GM12878 (cell line): ENCODE measurements around the gene IFT22. TPM values are rescaled to one million over a fixed set of nuclear protein-coding genes. Genes with fewer than 3 reads are reported as not detected.
"Not testable (repeated sequence)": the region's sequence is repeated elsewhere in the genome, so short reads cannot be mapped to it uniquely, and the experiment has no call there.

Experiments used
- ATAC-seq: fragments of 200-7000 bp; cut with Tn5 transposase; 3 replicates; pipeline ENCODE4 v1.9.1; 2020; ENCODE audit warnings: mild to moderate bottlenecking, moderate library complexity
- BruUV-seq: library from RNA; stranded (reverse); fragments of 400-500 nt; replicated peaks from 2 replicates; lab custom pipeline; 2021; lab: Mats Ljungman, UMichigan
- CTCF ChIA-PET: fragments of 300-600 bp; sonication (Branson Sonifier 250); formaldehyde crosslinking; extraction: SDS; loops from one replicate; lab custom pipeline; 2021; ENCODE audit warnings: inconsistent platforms; lab: Yijun Ruan, JAX
- POLR2A ChIA-PET: fragments of 350-600 bp; formaldehyde crosslinking; extraction: SDS; loops from one replicate; lab custom pipeline; 2021; ENCODE audit warnings: inconsistent platforms; lab: Charles Lee
- RAD21 ChIA-PET: fragments of 300-600 bp; sonication (Branson Sonifier 250); formaldehyde crosslinking; loops from one replicate; lab custom pipeline; 2023; ENCODE audit warnings: antibody characterized with exemption; ENCODE audit not compliant: unreplicated experiment; lab: Charles Lee
- SMC1A ChIA-PET: fragments of 300-600 bp; sonication (Branson Sonifier 250); formaldehyde crosslinking; loops from one replicate; lab custom pipeline; 2023; ENCODE audit not compliant: unreplicated experiment, uncharacterized antibody; lab: Charles Lee
- DNase-seq: peaks from one replicate; pipeline ENCODE4 v3.0.0-alpha.2; 2011; ENCODE audit warnings: low read depth, low spot score
- FAIRE-seq: peaks from 3 replicates; lab custom pipeline; 2011; peaks lifted over from hg19 to GRCh38; lab: Jason Lieb, UNC
- H2AFZ ChIP-seq: 2 replicates; pipeline ENCODE4 v1.6.0; 2011; ENCODE audit warnings: low read depth, low read length, control low read depth; ENCODE audit not compliant: control insufficient read depth
- H3K27ac ChIP-seq: 2 replicates; pipeline ENCODE4 v1.5.1; 2011; ENCODE audit warnings: control low read depth; ENCODE audit not compliant: control insufficient read depth, insufficient read depth
- H3K27me3 ChIP-seq, 2 experiments: replicated peaks in 1 of 2; 2 replicates each; pipeline versions ENCODE4 v1.6.0 to v1.6.1; 2011; ENCODE audit warnings: low read length in 1 of 2; ENCODE audit not compliant: control insufficient read depth in 2 of 2, insufficient read depth in 2 of 2
- H3K36me3 ChIP-seq, 2 experiments: 2 replicates each; pipeline ENCODE4 v1.5.1; 2011; ENCODE audit warnings: low read length in 1 of 2; ENCODE audit not compliant: control insufficient read depth in 2 of 2, insufficient read depth in 2 of 2
- H3K4me1 ChIP-seq: 2 replicates; pipeline ENCODE4 v1.6.1; 2011; ENCODE audit warnings: mild to moderate bottlenecking, low read length, moderate library complexity, mixed read lengths; ENCODE audit not compliant: control insufficient read depth, insufficient read depth
- H3K4me2 ChIP-seq: 2 replicates; pipeline ENCODE4 v1.6.0; 2011; ENCODE audit warnings: control low read depth; ENCODE audit not compliant: control insufficient read depth, insufficient read depth
- H3K4me3 ChIP-seq: fragments of 200-600 bp; sonication (generic); 2 replicates; pipeline ENCODE4 v1.5.1; 2016
- H3K79me2 ChIP-seq: 2 replicates; pipeline ENCODE4 v1.6.0; 2011; ENCODE audit warnings: low read length; ENCODE audit not compliant: control insufficient read depth, insufficient read depth
- H3K9ac ChIP-seq: 2 replicates; pipeline ENCODE4 v1.8.0; 2011; ENCODE audit warnings: low read length, control low read depth, mixed read lengths; ENCODE audit not compliant: control insufficient read depth, insufficient read depth
- H3K9me3 ChIP-seq: replicated peaks from 3 replicates; pipeline ENCODE4 v1.5.1; 2011; ENCODE audit warnings: mild to moderate bottlenecking, low read length; ENCODE audit not compliant: control insufficient read depth, insufficient read depth
- H4K20me1 ChIP-seq: 2 replicates; pipeline ENCODE4 v1.6.0; 2011; ENCODE audit not compliant: control insufficient read depth, insufficient read depth
- CREM ChIP-seq: IDR thresholded peaks from 2 replicates; pipeline ENCODE4 v1.6.1; 2014; ENCODE audit warnings: antibody characterized with exemption, low read depth
- FOS ChIP-seq: IDR thresholded peaks from 3 replicates; pipeline ENCODE4 v1.6.1; 2011; ENCODE audit warnings: borderline replicate concordance; ENCODE audit not compliant: insufficient read length; ENCODE audit errors: extremely low read depth
- IKZF1 ChIP-seq: fragments of 450-650 bp; conservative IDR thresholded peaks from 2 replicates; pipeline ENCODE4 v1.6.1; 2017; ENCODE audit warnings: antibody characterized with exemption, mild to moderate bottlenecking
- MEF2B ChIP-seq: fragments of 450-650 bp; IDR thresholded peaks from 2 replicates; pipeline ENCODE4 v1.6.1; 2018; ENCODE audit warnings: mild to moderate bottlenecking, moderate library complexity; ENCODE audit not compliant: partially characterized antibody, poor library complexity, severe bottlenecking
- PAX8 ChIP-seq: fragments of 450-650 bp; IDR thresholded peaks from 2 replicates; pipeline ENCODE4 v1.6.1; 2017; ENCODE audit warnings: mild to moderate bottlenecking, moderate library complexity
- SIX5 ChIP-seq: IDR thresholded peaks from 2 replicates; pipeline ENCODE4 v1.6.1; 2011; ENCODE audit warnings: mild to moderate bottlenecking, low read depth, low read length, moderate library complexity; ENCODE audit not compliant: severe bottlenecking
- SMARCA5 ChIP-seq: fragments of 450-650 bp; IDR thresholded peaks from 2 replicates; pipeline ENCODE4 v1.6.1; 2017; ENCODE audit warnings: mild to moderate bottlenecking
- SP1 ChIP-seq: IDR thresholded peaks from one replicate; pipeline ENCODE4 v1.6.1; 2011; ENCODE audit warnings: low read depth, low read length
- SREBF1 ChIP-seq: IDR thresholded peaks from 2 replicates; pipeline ENCODE4 v1.6.1; 2012; ENCODE audit warnings: mild to moderate bottlenecking, low read length
- WGBS: methylation state at CpG from one replicate; pipeline ENCODE4 v1.1.6; 2016; ENCODE audit warnings: low lambda C conversion rate; ENCODE audit not compliant: insufficient replicate concordance, insufficient coverage; ENCODE audit errors: missing lambda C conversion rate; 5-methylcytosine and 5-hydroxymethylcytosine counted together
- in situ Hi-C: fragments of 300-500 bp; cut with MboI; formaldehyde crosslinking; loops from 9 replicates; pipeline ENCODE4 v1.14.3; 2018; ENCODE audit warnings: mixed read lengths
- intact Hi-C: fragments of 100-400 bp; cut with micrococcal nuclease; formaldehyde crosslinking; loops from one replicate; pipeline ENCODE4 v1.14.2; 2022; ENCODE audit not compliant: unreplicated experiment
- polyA plus RNA-seq, 11 experiments: library from polyadenylated mRNA; depleted of rRNA in 4 of 11; unstranded in 6 of 11; stranded (reverse) in 5 of 11; fragments of >200 nt; fragmentation: Nextera tagmentation in 4 of 11; fragmentation: Illumina TruSeq in 1 of 11; extraction: Ambion mirVana in 4 of 11; extraction: Trizol in 1 of 11; gene quantifications; 1 replicate in 1 of 11; 2 replicates in 10 of 11; pipeline versions ENCODE4 v1.2.1 to v1.2.3, GENCODE V29; 2011 to 2016; ENCODE audit warnings: inconsistent platforms in 2 of 11, missing spikeins in 2 of 11, low read depth in 1 of 11
- total RNA-seq, 4 experiments: library from RNA; depleted of rRNA in 3 of 4; stranded (reverse); fragments of >200 nt in 3 of 4; fragmentation: Illumina TruSeq in 1 of 4; extraction: Trizol in 1 of 4; gene quantifications; 2 replicates each; pipeline versions ENCODE4 v1.2.1 to v1.2.3, GENCODE V29; 2013 to 2021

The IFT22 gene
- total and polyA plus RNA-seq, 10 of the 15 experiments (the other 5 are each of a cell fraction or from before 2014, with no cell fraction given) = 10.1 to 25.7 (median 19.0) TPM

- WGBS = 57% methylated on average over 6 of the region's 6 CpGs
These were observed 34.6 kb downstream of the IFT22 start for GRCh38 chr7:101287032-101287431.

GRCh38 chr7:101285880-101286279, 35.7 kb downstream of the IFT22 start:
- H4K20me1 ChIP-seq, H3K27me3 ChIP-seq, intact Hi-C loops, H3K9ac ChIP-seq, POLR2A ChIA-PET, H3K27ac ChIP-seq, H3K36me3 ChIP-seq, H3K9me3 ChIP-seq, DNase-seq, H3K4me2 ChIP-seq, H3K4me3 ChIP-seq, H3K4me1 ChIP-seq, FAIRE-seq, H2AFZ ChIP-seq, ATAC-seq, SMC1A ChIA-PET, BruUV-seq, H3K79me2 ChIP-seq: not testable (repeated sequence)
- in situ Hi-C loops = loop anchor here (5.0 kb wide), 1 partner anchor 1304 kb away; no protein-coding TSS in a partner anchor
- ChIA-PET RAD21 (interaction anchor here (1.4 kb wide), 1 partner anchor 142 kb away, joined by 5 read pairs; no protein-coding TSS in a partner anchor), CTCF (interaction anchor here (0.9 to 1.5 kb wide), 2 partner anchors 103 to 142 kb away, joined by 3 to 7 read pairs; no protein-coding TSS in a partner anchor)
- 24% methylated on average over 3 of the region's 3 CpGs for WGBS

More at GRCh38 chr7:101287032-101287431, 34.6 kb downstream of the IFT22 start:
- POLR2A ChIA-PET = no interaction called here
- H4K20me1 ChIP-seq = no peaks in the 10 kb centered on the region
- no TSS peak for BruUV-seq
- peaks cover 4% of the 10 kb centered on the region for H3K4me1 ChIP-seq
- no peaks in the 10 kb centered on the region; a peak in 2 of 4 replicates for H3K27me3 ChIP-seq
- no peak for TF ChIP-seq PAX8
- no peak for TF ChIP-seq MEF2B
- no peak for TF ChIP-seq SP1
- no peak for TF ChIP-seq SMARCA5
- TF ChIP-seq SREBF1 = no peak
- TF ChIP-seq CREM = no peak
- TF ChIP-seq FOS = no peak
- no peak for TF ChIP-seq SIX5
- TF ChIP-seq IKZF1 = no peak
- DNase-seq (no peak), FAIRE-seq (no peak), ATAC-seq (no peak)
- RAD21 ChIA-PET = no interaction called here
- no peaks in the 10 kb centered on the region for H3K79me2 ChIP-seq
- no peak overlapping the region for H3K9ac ChIP-seq
- H3K36me3 ChIP-seq = no peaks in the 10 kb centered on the region
- in situ Hi-C loops (loop anchor here (5.0 kb wide), 1 partner anchor 1305 kb away; no protein-coding TSS in a partner anchor), intact Hi-C loops (no loop called here)
- H3K9me3 ChIP-seq = no peaks in the 10 kb centered on the region
- SMC1A ChIA-PET = no interaction called here
- no peak overlapping the region for H2AFZ ChIP-seq
- no peak overlapping the region for H3K4me2 ChIP-seq
- H3K4me3 ChIP-seq = no peak overlapping the region
- CTCF ChIA-PET = interaction anchor here (0.6 to 6.1 kb wide), 2 partner anchors 144 to 919 kb away, joined by 3 to 97 read pairs; no protein-coding TSS in a partner anchor
- H3K27ac ChIP-seq = no peak overlapping the region
